ENCODE measurements around the gene PRKCZ. TPM values are rescaled to one million over a fixed set of nuclear protein-coding genes. Genes with fewer than 3 reads are reported as not detected.

PRKCZ gene
- 29.7 TPM for polyA plus RNA-seq (2013, experiment 1 of 2)
- polyA plus RNA-seq (2013, experiment 2 of 2) = 28.1 TPM

- peak within 1 kb of the TSS; percentile 89 for H3K23ac ChIP-seq (ENCODE audit: low read depth, low read length, poor library complexity)
- H3K4me3 ChIP-seq (ENCODE audit: low read length in 2 of 2) = peak within 1 kb of the TSS in 1 of 2 donors; percentile 95
- H3K9me3 ChIP-seq (replicated peaks in 1 of 2; ENCODE audit: control insufficient read depth in 2 of 2, insufficient read depth in 1 of 2, low read depth in 1 of 2, low read length in 2 of 2) = no peaks in the 10 kb centered on the region
- H3K18ac ChIP-seq (ENCODE audit: low read length) = peak within 1 kb of the TSS; percentile 95
- no peak within 1 kb of the TSS for H2AFZ ChIP-seq (ENCODE audit: low read length)
- H3K4me1 ChIP-seq (ENCODE audit: control insufficient read depth in 2 of 2, insufficient read depth in 1 of 2, low read depth in 1 of 2, low read length in 2 of 2) = peaks cover 3 to 22% of the 10 kb centered on the region in 2 donors
- H3K79me1 ChIP-seq (ENCODE audit: low read depth, low read length) = peaks cover 13% of the 10 kb centered on the region
- H4K8ac ChIP-seq (ENCODE audit: low read depth, low read length) = peak within 1 kb of the TSS; percentile 82
- no peaks in the 10 kb centered on the region for H3K36me3 ChIP-seq (replicated peaks in 1 of 2; ENCODE audit: control insufficient read depth in 2 of 2, insufficient read depth in 2 of 2, low read length in 2 of 2)
- no peak within 1 kb of the TSS for H3K27ac ChIP-seq (replicated peaks; ENCODE audit: low read length)
- H3K9ac ChIP-seq (ENCODE audit: low read depth, low read length, poor library complexity) = peak within 1 kb of the TSS; percentile 91
- no peak within 1 kb of the TSS for H2BK5ac ChIP-seq (ENCODE audit: low read length)
- peak within 1 kb of the TSS; percentile 38 for H3K14ac ChIP-seq (ENCODE audit: low read length)
- peak within 1 kb of the TSS; percentile 83 for H2BK15ac ChIP-seq (ENCODE audit: low read length)
- H2BK120ac ChIP-seq (ENCODE audit: low read depth, low read length) = no peak within 1 kb of the TSS
- H3K4me2 ChIP-seq (ENCODE audit: insufficient read depth, low read length, poor library complexity, severe bottlenecking) = peak within 1 kb of the TSS; percentile 96
- peak within 1 kb of the TSS; percentile 75 for H2BK12ac ChIP-seq (ENCODE audit: low read length)
- no peak within 1 kb of the TSS for H3K4ac ChIP-seq (ENCODE audit: low read length)
- no CpG with 5 or more reads among the region's 83 CpGs for WGBS, 2 donors (ENCODE audit: extremely low coverage in 2 of 2, insufficient read length in 2 of 2, insufficient replicate concordance in 1 of 2)
- H2AK5ac ChIP-seq (ENCODE audit: low read depth, low read length) = peak within 1 kb of the TSS; percentile 99
- H4K91ac ChIP-seq (ENCODE audit: low read depth, low read length, poor library complexity) = no peak within 1 kb of the TSS
- H3K27me3 ChIP-seq (ENCODE audit: control insufficient read depth in 3 of 3, insufficient read depth in 3 of 3, low read depth in 1 of 3, low read length in 3 of 3) = peaks cover 0 to 91% (median 44%) of the 10 kb centered on the region in 3 experiments
- DNase-seq (ENCODE audit: low spot score) = peak; percentile 81
Observed at GRCh38 chr1:2049718-2050431, at the start of gene PRKCZ. PRKCZ (plus strand) TSS chr1:2050411; CDS start chr1:2050631, 220 bp downstream.

GRCh38 chr1:2000432-2000831 is 49.8 kb upstream of the PRKCZ start:
- Histone ChIP-seq H2BK5ac (ENCODE audit: low read length) (no peak overlapping the region), H2AK5ac (ENCODE audit: low read depth, low read length) (no peak overlapping the region), H3K79me1 (ENCODE audit: low read depth, low read length) (no peaks in the 10 kb centered on the region), H3K23ac (ENCODE audit: low read depth, low read length, poor library complexity) (no peak overlapping the region), H4K91ac (ENCODE audit: low read depth, low read length, poor library complexity) (no peak overlapping the region), H3K4me3 (ENCODE audit: low read length in 2 of 2) (no peak overlapping the region), H2BK12ac (ENCODE audit: low read length) (no peak overlapping the region), H3K9ac (ENCODE audit: low read depth, low read length, poor library complexity) (no peak overlapping the region), H3K36me3 (replicated peaks in 1 of 2; ENCODE audit: control insufficient read depth in 2 of 2, insufficient read depth in 2 of 2, low read length in 2 of 2) (no peaks in the 10 kb centered on the region), H2AFZ (ENCODE audit: low read length) (no peak overlapping the region), H3K14ac (ENCODE audit: low read length) (no peak overlapping the region), H3K27ac (replicated peaks; ENCODE audit: low read length) (no peak overlapping the region), H3K4ac (ENCODE audit: low read length) (no peak overlapping the region), H3K4me1 (ENCODE audit: control insufficient read depth in 2 of 2, insufficient read depth in 1 of 2, low read depth in 1 of 2, low read length in 2 of 2) (peaks cover 4 to 6% of the 10 kb centered on the region in 2 donors), H2BK15ac (ENCODE audit: low read length) (no peak overlapping the region), H3K18ac (ENCODE audit: low read length) (no peak overlapping the region), H3K27me3 (ENCODE audit: control insufficient read depth in 3 of 3, insufficient read depth in 3 of 3, low read depth in 1 of 3, low read length in 3 of 3) (peaks cover 0 to 18% (median 0%) of the 10 kb centered on the region in 3 experiments), H4K8ac (ENCODE audit: low read depth, low read length) (no peak overlapping the region), H3K9me3 (replicated peaks in 1 of 2; ENCODE audit: control insufficient read depth in 2 of 2, insufficient read depth in 1 of 2, low read depth in 1 of 2, low read length in 2 of 2) (no peaks in the 10 kb centered on the region), H3K4me2 (ENCODE audit: insufficient read depth, low read length, poor library complexity, severe bottlenecking) (no peak overlapping the region), H2BK120ac (ENCODE audit: low read depth, low read length) (no peak overlapping the region)
- DNase-seq (ENCODE audit: low spot score) = no peak
- no CpG with 5 or more reads among the region's 7 CpGs for WGBS, 2 donors (ENCODE audit: extremely low coverage in 2 of 2, insufficient read length in 2 of 2, insufficient replicate concordance in 1 of 2)

GRCh38 chr1:2000850-2001249 is 49.4 kb upstream of the PRKCZ start:
- Histone ChIP-seq H3K18ac (ENCODE audit: low read length) (peak overlapping the region; percentile 35), H3K36me3 (replicated peaks in 1 of 2; ENCODE audit: control insufficient read depth in 2 of 2, insufficient read depth in 2 of 2, low read length in 2 of 2) (no peaks in the 10 kb centered on the region), H3K4me3 (ENCODE audit: low read length in 2 of 2) (no peak overlapping the region), H3K27me3 (ENCODE audit: control insufficient read depth in 3 of 3, insufficient read depth in 3 of 3, low read depth in 1 of 3, low read length in 3 of 3) (peaks cover 0 to 18% (median 0%) of the 10 kb centered on the region in 3 experiments), H3K4me1 (ENCODE audit: control insufficient read depth in 2 of 2, insufficient read depth in 1 of 2, low read depth in 1 of 2, low read length in 2 of 2) (peaks cover 4 to 6% of the 10 kb centered on the region in 2 donors), H3K9ac (ENCODE audit: low read depth, low read length, poor library complexity) (no peak overlapping the region), H3K4me2 (ENCODE audit: insufficient read depth, low read length, poor library complexity, severe bottlenecking) (no peak overlapping the region), H3K27ac (replicated peaks; ENCODE audit: low read length) (no peak overlapping the region), H2BK120ac (ENCODE audit: low read depth, low read length) (peak overlapping the region; percentile 24), H3K79me1 (ENCODE audit: low read depth, low read length) (no peaks in the 10 kb centered on the region), H2BK15ac (ENCODE audit: low read length) (no peak overlapping the region), H2AFZ (ENCODE audit: low read length) (no peak overlapping the region), H2AK5ac (ENCODE audit: low read depth, low read length) (no peak overlapping the region), H2BK12ac (ENCODE audit: low read length) (no peak overlapping the region), H4K91ac (ENCODE audit: low read depth, low read length, poor library complexity) (no peak overlapping the region), H3K4ac (ENCODE audit: low read length) (no peak overlapping the region), H3K9me3 (replicated peaks in 1 of 2; ENCODE audit: control insufficient read depth in 2 of 2, insufficient read depth in 1 of 2, low read depth in 1 of 2, low read length in 2 of 2) (no peaks in the 10 kb centered on the region), H4K8ac (ENCODE audit: low read depth, low read length) (no peak overlapping the region), H2BK5ac (ENCODE audit: low read length) (no peak overlapping the region), H3K14ac (ENCODE audit: low read length) (no peak overlapping the region), H3K23ac (ENCODE audit: low read depth, low read length, poor library complexity) (peak overlapping the region; percentile 27)
- no CpG with 5 or more reads among the region's 9 CpGs for WGBS, 2 donors (ENCODE audit: extremely low coverage in 2 of 2, insufficient read length in 2 of 2, insufficient replicate concordance in 1 of 2)
- no peak for DNase-seq (ENCODE audit: low spot score)

- no peak overlapping the region for H3K23ac ChIP-seq (ENCODE audit: low read depth, low read length, poor library complexity)
- no peak for DNase-seq (ENCODE audit: low spot score)
- no peak overlapping the region for H2AFZ ChIP-seq (ENCODE audit: low read length)
- H3K4me2 ChIP-seq (ENCODE audit: insufficient read depth, low read length, poor library complexity, severe bottlenecking) = no peak overlapping the region
- no peak overlapping the region for H2AK5ac ChIP-seq (ENCODE audit: low read depth, low read length)
- no peak overlapping the region for H2BK12ac ChIP-seq (ENCODE audit: low read length)
- H3K18ac ChIP-seq (ENCODE audit: low read length) = no peak overlapping the region
- H3K14ac ChIP-seq (ENCODE audit: low read length) = no peak overlapping the region
- H3K4me1 ChIP-seq (ENCODE audit: control insufficient read depth in 2 of 2, insufficient read depth in 1 of 2, low read depth in 1 of 2, low read length in 2 of 2) = peaks cover 4 to 6% of the 10 kb centered on the region in 2 donors
- no peak overlapping the region for H2BK120ac ChIP-seq (ENCODE audit: low read depth, low read length)
- H3K79me1 ChIP-seq (ENCODE audit: low read depth, low read length) = no peaks in the 10 kb centered on the region
- H4K91ac ChIP-seq (ENCODE audit: low read depth, low read length, poor library complexity) = no peak overlapping the region
- H3K27ac ChIP-seq (replicated peaks; ENCODE audit: low read length) = no peak overlapping the region
- no peak overlapping the region for H3K4ac ChIP-seq (ENCODE audit: low read length)
- no peak overlapping the region for H3K9ac ChIP-seq (ENCODE audit: low read depth, low read length, poor library complexity)
- WGBS, 2 donors (ENCODE audit: extremely low coverage in 2 of 2, insufficient read length in 2 of 2, insufficient replicate concordance in 1 of 2) = no CpG with 5 or more reads among the region's 13 CpGs
- peaks cover 0 to 18% (median 0%) of the 10 kb centered on the region in 3 experiments for H3K27me3 ChIP-seq (ENCODE audit: control insufficient read depth in 3 of 3, insufficient read depth in 3 of 3, low read depth in 1 of 3, low read length in 3 of 3)
- no peaks in the 10 kb centered on the region for H3K36me3 ChIP-seq (replicated peaks in 1 of 2; ENCODE audit: control insufficient read depth in 2 of 2, insufficient read depth in 2 of 2, low read length in 2 of 2)
- H3K4me3 ChIP-seq (ENCODE audit: low read length in 2 of 2) = no peak overlapping the region
- no peak overlapping the region for H2BK15ac ChIP-seq (ENCODE audit: low read length)
- no peaks in the 10 kb centered on the region for H3K9me3 ChIP-seq (replicated peaks in 1 of 2; ENCODE audit: control insufficient read depth in 2 of 2, insufficient read depth in 1 of 2, low read depth in 1 of 2, low read length in 2 of 2)
- H2BK5ac ChIP-seq (ENCODE audit: low read length) = no peak overlapping the region
- H4K8ac ChIP-seq (ENCODE audit: low read depth, low read length) = no peak overlapping the region
Observed at GRCh38 chr1:2001773-2002411, 48.3 kb upstream of the PRKCZ start.

Measured in neuronal stem cell (in vitro differentiated cells).